Trophoblast cell (in vitro differentiated cells and primary cell): ENCODE results near the gene STAC3.

Experiments used
- DNase-seq, 2 donors: peaks; one replicate each; pipeline ENCODE4 v3.0.0-alpha.2; 2016
- H2AFZ ChIP-seq: 2 replicates; pipeline ENCODE4 v1.6.1; 2013; ENCODE audit warnings: low read length, moderate library complexity, mild to moderate bottlenecking; ENCODE audit not compliant: insufficient read depth, poor library complexity
- H2AK5ac ChIP-seq: 2 replicates; pipeline ENCODE4 v1.6.1; 2013; ENCODE audit warnings: mild to moderate bottlenecking, low read length
- H2BK120ac ChIP-seq: 2 replicates; pipeline ENCODE4 v1.6.1; 2013; ENCODE audit warnings: low read length, mild to moderate bottlenecking, moderate library complexity; ENCODE audit not compliant: insufficient read depth, poor library complexity
- H2BK12ac ChIP-seq: 2 replicates; pipeline ENCODE4 v1.6.1; 2013; ENCODE audit warnings: mild to moderate bottlenecking, low read length, moderate library complexity
- H2BK5ac ChIP-seq: 2 replicates; pipeline ENCODE4 v1.6.1; 2013; ENCODE audit warnings: low read length, low read depth, moderate library complexity, mild to moderate bottlenecking; ENCODE audit not compliant: poor library complexity
- H3K14ac ChIP-seq: 2 replicates; pipeline ENCODE4 v1.6.1; 2013; ENCODE audit warnings: mild to moderate bottlenecking, low read length
- H3K18ac ChIP-seq: 2 replicates; pipeline ENCODE4 v1.6.1; 2013; ENCODE audit warnings: mild to moderate bottlenecking, low read length
- H3K23ac ChIP-seq: 2 replicates; pipeline ENCODE4 v1.6.1; 2013; ENCODE audit warnings: low read length
- H3K27ac ChIP-seq: 2 replicates; pipeline ENCODE4 v1.5.1; 2013; ENCODE audit warnings: low read depth, mild to moderate bottlenecking, inconsistent platforms, low read length, moderate library complexity
- H3K27me3 ChIP-seq: 2 replicates; pipeline ENCODE4 v1.6.1; 2013; ENCODE audit warnings: inconsistent platforms, mild to moderate bottlenecking, low read length, moderate library complexity; ENCODE audit not compliant: insufficient read depth
- H3K36me3 ChIP-seq, 2 experiments: 1 replicate in 1 of 2; 2 replicates in 1 of 2; pipeline ENCODE4 v1.6.1; 2013; ENCODE audit warnings: low read length in 2 of 2, mild to moderate bottlenecking in 2 of 2, moderate library complexity in 1 of 2; ENCODE audit not compliant: insufficient read depth in 2 of 2, control insufficient read depth in 1 of 2
- H3K4ac ChIP-seq: 2 replicates; pipeline ENCODE4 v1.6.1; 2013; ENCODE audit warnings: low read depth, mild to moderate bottlenecking, low read length, moderate library complexity
- H3K4me1 ChIP-seq, 2 experiments: 1 replicate in 1 of 2; 2 replicates in 1 of 2; pipeline ENCODE4 v1.6.1; 2013; ENCODE audit warnings: low read length in 2 of 2, mild to moderate bottlenecking in 2 of 2, moderate library complexity in 1 of 2; ENCODE audit not compliant: insufficient read depth in 2 of 2, control insufficient read depth in 1 of 2
- H3K4me2 ChIP-seq: 2 replicates; pipeline ENCODE4 v1.6.1; 2013; ENCODE audit warnings: inconsistent platforms, mild to moderate bottlenecking, low read length, moderate library complexity
- H3K4me3 ChIP-seq: 2 replicates; pipeline ENCODE4 v1.5.1; 2013; ENCODE audit warnings: mild to moderate bottlenecking, low read depth, low read length, inconsistent platforms
- H3K79me1 ChIP-seq: one replicate; pipeline ENCODE4 v1.6.1; 2013; ENCODE audit warnings: low read length
- H3K79me2 ChIP-seq: 2 replicates; pipeline ENCODE4 v1.6.1; 2013; ENCODE audit warnings: low read length, mild to moderate bottlenecking; ENCODE audit not compliant: control insufficient read depth, insufficient read depth, poor library complexity
- H3K9ac ChIP-seq: 2 replicates; pipeline ENCODE4 v1.6.1; 2013; ENCODE audit warnings: mild to moderate bottlenecking, low read length
- H3K9me3 ChIP-seq: 2 replicates; pipeline ENCODE4 v1.6.1; 2013; ENCODE audit warnings: low read depth, mild to moderate bottlenecking, control low read depth, inconsistent platforms, low read length; ENCODE audit not compliant: insufficient read depth
- H4K12ac ChIP-seq: 2 replicates; pipeline ENCODE4 v1.6.1; 2013; ENCODE audit warnings: low read depth, mild to moderate bottlenecking, low read length, moderate library complexity
- H4K8ac ChIP-seq: 2 replicates; pipeline ENCODE4 v1.6.1; 2013; ENCODE audit warnings: low read depth, mild to moderate bottlenecking, low read length, moderate library complexity
- H4K91ac ChIP-seq: one replicate; pipeline ENCODE4 v1.6.1; 2013; ENCODE audit warnings: low read depth, mild to moderate bottlenecking, low read length, moderate library complexity
- WGBS: extraction: QIAGEN DNeasy Blood & Tissue Kit; methylation state at CpG from one replicate; pipeline ENCODE4 v1.1.7; 2013; ENCODE audit warnings: missing lambda C conversion rate; ENCODE audit not compliant: insufficient read length, insufficient coverage; ENCODE audit errors: extremely low coverage; 5-methylcytosine and 5-hydroxymethylcytosine counted together

The STAC3 gene

DNA sequence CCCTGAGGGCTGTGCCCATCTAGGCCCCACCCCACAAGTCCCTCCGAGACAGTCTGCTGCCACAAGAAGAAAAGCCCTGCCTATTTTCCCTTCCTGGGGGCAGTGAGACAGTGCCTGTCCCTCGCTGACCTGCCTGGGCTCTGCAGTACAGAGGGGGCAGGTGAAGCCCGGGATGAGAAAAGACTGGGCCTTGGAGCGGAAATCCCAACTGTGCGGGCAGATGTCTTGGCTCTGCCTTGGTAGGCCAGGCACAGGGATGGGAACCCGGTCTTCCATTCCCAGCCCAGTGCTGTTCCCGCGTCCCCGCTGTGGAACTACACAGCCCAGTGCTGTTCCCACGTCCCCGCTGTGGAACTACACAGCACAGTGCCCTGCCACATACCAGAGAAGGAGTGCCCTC is 47.2 kb downstream of the STAC3 start:
- H2BK12ac ChIP-seq, result no peak overlapping the region
- peaks cover 4% of the 10 kb centered on the region for H3K9me3 ChIP-seq
- H2AFZ ChIP-seq, result no peak overlapping the region
- no peak overlapping the region for H4K12ac ChIP-seq
- H3K14ac ChIP-seq, result no peak overlapping the region
- H2AK5ac ChIP-seq, result no peak overlapping the region
- H3K4ac ChIP-seq, result no peak overlapping the region
- no CpG with 5 or more reads among the region's 11 CpGs for WGBS
- H3K36me3 ChIP-seq, result peaks cover 94% of the 10 kb centered on the region in 2 experiments
- no peak overlapping the region for H3K4me2 ChIP-seq
- no peaks in the 10 kb centered on the region for H3K79me1 ChIP-seq
- H2BK120ac ChIP-seq, result no peak overlapping the region
- H4K91ac ChIP-seq, result no peak overlapping the region
- no peak overlapping the region for H3K23ac ChIP-seq
- H3K27ac ChIP-seq, result no peak overlapping the region
- no peak overlapping the region for H2BK5ac ChIP-seq
- H3K9ac ChIP-seq, result no peak overlapping the region
- DNase-seq, result no peak
- no peaks in the 10 kb centered on the region for H3K79me2 ChIP-seq
- H3K4me1 ChIP-seq, result no peaks in the 10 kb centered on the region
- no peak overlapping the region for H3K4me3 ChIP-seq
- no peak overlapping the region for H4K8ac ChIP-seq
- H3K27me3 ChIP-seq, result no peaks in the 10 kb centered on the region
- H3K18ac ChIP-seq, result no peak overlapping the region

DNA sequence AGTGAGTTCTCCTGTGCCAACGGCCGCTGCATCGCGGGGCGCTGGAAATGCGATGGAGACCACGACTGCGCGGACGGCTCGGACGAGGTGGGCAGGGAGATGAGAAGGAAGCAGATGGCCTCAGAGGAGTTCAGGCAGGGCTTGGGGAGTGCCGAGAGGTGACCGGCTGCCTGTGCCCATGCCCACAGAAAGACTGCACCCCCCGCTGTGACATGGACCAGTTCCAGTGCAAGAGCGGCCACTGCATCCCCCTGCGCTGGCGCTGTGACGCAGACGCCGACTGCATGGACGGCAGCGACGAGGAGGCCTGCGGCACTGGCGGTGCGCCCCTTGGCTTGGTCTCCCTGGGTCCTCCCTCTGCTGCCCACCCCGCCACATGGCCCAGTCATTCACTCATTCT is 47.8 kb downstream of the STAC3 start:
- Histone ChIP-seq H3K79me1 (no peaks in the 10 kb centered on the region), H2BK12ac (no peak overlapping the region), H3K4me2 (no peak overlapping the region), H2BK120ac (no peak overlapping the region), H4K12ac (no peak overlapping the region), H3K14ac (no peak overlapping the region), H2BK5ac (no peak overlapping the region), H3K9ac (no peak overlapping the region), H2AFZ (no peak overlapping the region), H3K18ac (no peak overlapping the region), H3K27me3 (no peaks in the 10 kb centered on the region), H3K4me3 (peak overlapping the region; percentile 47), H3K4me1 (no peaks in the 10 kb centered on the region), H3K36me3 (peaks cover 94% of the 10 kb centered on the region in 2 experiments), H3K9me3 (peaks cover 4% of the 10 kb centered on the region), H3K23ac (no peak overlapping the region), H4K91ac (no peak overlapping the region), H2AK5ac (no peak overlapping the region), H3K79me2 (no peaks in the 10 kb centered on the region), H4K8ac (no peak overlapping the region), H3K27ac (no peak overlapping the region), H3K4ac (no peak overlapping the region)
- no peak for DNase-seq
- no CpG with 5 or more reads among the region's 28 CpGs for WGBS

DNA sequence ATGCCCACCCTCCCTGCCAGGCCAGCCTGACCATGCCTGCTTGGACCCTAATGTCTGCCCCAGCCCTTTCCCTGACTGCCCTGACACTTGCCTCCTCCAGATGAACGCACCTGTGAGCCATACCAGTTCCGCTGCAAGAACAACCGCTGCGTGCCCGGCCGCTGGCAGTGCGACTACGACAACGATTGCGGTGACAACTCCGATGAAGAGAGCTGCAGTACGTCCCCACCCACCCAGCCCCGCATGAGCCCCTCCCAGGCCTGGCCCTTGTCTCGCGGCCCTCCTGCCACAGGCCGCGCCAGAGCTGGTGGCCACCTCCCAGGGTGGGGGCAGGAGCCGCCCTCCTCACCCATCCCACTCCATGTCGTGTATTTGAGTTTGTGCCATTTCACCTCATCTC is 48.7 kb downstream of the STAC3 start:
- H2AK5ac ChIP-seq, result no peak overlapping the region
- H3K14ac ChIP-seq, result no peak overlapping the region
- H3K4me2 ChIP-seq, result no peak overlapping the region
- peaks cover 94% of the 10 kb centered on the region in 2 experiments for H3K36me3 ChIP-seq
- H2BK12ac ChIP-seq, result no peak overlapping the region
- H4K91ac ChIP-seq, result no peak overlapping the region
- H3K23ac ChIP-seq, result no peak overlapping the region
- H3K79me1 ChIP-seq, result no peaks in the 10 kb centered on the region
- no peaks in the 10 kb centered on the region for H3K79me2 ChIP-seq
- no peak overlapping the region for H4K12ac ChIP-seq
- H3K9ac ChIP-seq, result no peak overlapping the region
- no peak overlapping the region for H3K18ac ChIP-seq
- no peak overlapping the region for H3K4ac ChIP-seq
- H2BK5ac ChIP-seq, result no peak overlapping the region
- H2AFZ ChIP-seq, result no peak overlapping the region
- H3K9me3 ChIP-seq, result peaks cover 4% of the 10 kb centered on the region
- no peaks in the 10 kb centered on the region for H3K4me1 ChIP-seq
- H4K8ac ChIP-seq, result no peak overlapping the region
- no CpG with 5 or more reads among the region's 19 CpGs for WGBS
- no peak for DNase-seq
- no peak overlapping the region for H3K4me3 ChIP-seq
- no peak overlapping the region for H3K27ac ChIP-seq
- no peak overlapping the region for H2BK120ac ChIP-seq
- H3K27me3 ChIP-seq, result no peaks in the 10 kb centered on the region

DNA sequence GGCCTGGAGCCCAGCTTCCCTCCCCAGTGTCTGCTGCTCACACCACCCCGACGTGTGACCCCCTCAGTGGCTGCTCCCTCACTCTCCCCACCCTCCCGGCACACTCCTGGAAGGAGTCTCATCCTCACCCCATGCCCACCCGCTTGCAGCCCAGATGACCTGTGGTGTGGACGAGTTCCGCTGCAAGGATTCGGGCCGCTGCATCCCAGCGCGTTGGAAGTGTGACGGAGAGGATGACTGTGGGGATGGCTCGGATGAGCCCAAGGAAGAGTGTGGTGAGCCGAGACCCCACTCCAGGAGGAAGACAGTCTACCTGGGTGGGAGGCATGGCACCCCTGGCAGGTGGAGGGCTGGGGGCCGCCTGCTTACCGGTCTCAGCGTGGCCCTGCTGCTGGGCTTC is 49.4 kb downstream of the STAC3 start:
- Histone ChIP-seq H4K12ac (no peak overlapping the region), H3K27ac (no peak overlapping the region), H2AFZ (no peak overlapping the region), H3K23ac (no peak overlapping the region), H3K27me3 (no peaks in the 10 kb centered on the region), H4K8ac (no peak overlapping the region), H3K9me3 (peaks cover 8% of the 10 kb centered on the region), H3K36me3 (peaks cover 98 to 99% of the 10 kb centered on the region in 2 experiments), H2BK120ac (no peak overlapping the region), H3K79me1 (no peaks in the 10 kb centered on the region), H3K9ac (no peak overlapping the region), H4K91ac (no peak overlapping the region), H3K4ac (no peak overlapping the region), H3K4me1 (no peaks in the 10 kb centered on the region), H2BK5ac (no peak overlapping the region), H3K79me2 (no peaks in the 10 kb centered on the region), H3K4me2 (no peak overlapping the region), H2AK5ac (no peak overlapping the region), H3K14ac (no peak overlapping the region), H2BK12ac (no peak overlapping the region), H3K4me3 (no peak overlapping the region), H3K18ac (no peak overlapping the region)
- WGBS, result no CpG with 5 or more reads among the region's 16 CpGs
- no peak for DNase-seq
